ENCODE data around the gene CBLB.

The CBLB gene

GRCh38 chr3:105639131-105639530 is 229.7 kb downstream of the CBLB start:
- no peak overlapping the region for H3K4me3 ChIP-seq (ENCODE audit: low read depth, low read length)
- CTCF ChIA-PET, result no interaction called here
- POLR2A ChIA-PET, result no interaction called here
- no peak for TF ChIP-seq CTCF (IDR thresholded peaks at IDR 0.05; ENCODE audit: insufficient read depth, low read length, missing control alignments)
- DNase-seq (ENCODE audit: low read depth, low spot score), result no peak

GRCh38 chr3:105634708-105635107 is 234.1 kb downstream of the CBLB start:
- no peak for DNase-seq (ENCODE audit: low read depth, low spot score)
- ChIA-PET POLR2A (no interaction called here), CTCF (no interaction called here)
- TF ChIP-seq CTCF (IDR thresholded peaks at IDR 0.05; ENCODE audit: insufficient read depth, low read length, missing control alignments), result no peak
- no peak overlapping the region for H3K4me3 ChIP-seq (ENCODE audit: low read depth, low read length)

DNA sequence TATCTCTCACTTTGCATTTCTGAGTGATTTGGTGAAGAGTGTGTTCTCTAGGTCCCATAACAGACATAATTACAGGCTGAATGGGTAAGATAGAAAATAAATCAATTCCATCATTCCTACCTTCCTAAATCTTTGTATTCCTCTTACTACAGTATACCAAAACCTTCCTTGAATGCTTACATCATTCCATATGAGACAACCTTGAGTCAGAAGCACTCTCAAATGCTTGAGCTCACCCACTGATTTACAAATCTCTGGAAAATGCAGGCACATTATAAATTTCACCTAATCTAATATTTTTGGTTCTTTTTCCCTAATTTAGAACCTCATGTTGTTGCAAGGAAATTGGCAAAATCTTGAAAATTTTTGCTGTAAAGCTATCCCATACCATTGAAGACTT is 239.1 kb downstream of the CBLB start:
- no peak overlapping the region for H3K4me3 ChIP-seq (ENCODE audit: low read depth, low read length)
- POLR2A ChIA-PET, result no interaction called here
- no peak for DNase-seq (ENCODE audit: low read depth, low spot score)
- CTCF ChIA-PET, result interaction anchor here (1.4 kb wide), 1 partner anchor 11 kb away, joined by 3 read pairs; no protein-coding TSS in a partner anchor
- no peak for TF ChIP-seq CTCF (IDR thresholded peaks at IDR 0.05; ENCODE audit: insufficient read depth, low read length, missing control alignments)

GRCh38 chr3:105626739-105627138 is 242.1 kb downstream of the CBLB start:
- no peak for TF ChIP-seq CTCF (IDR thresholded peaks at IDR 0.05; ENCODE audit: insufficient read depth, low read length, missing control alignments)
- H3K4me3 ChIP-seq (ENCODE audit: low read depth, low read length), result no peak overlapping the region
- POLR2A ChIA-PET, result no interaction called here
- DNase-seq (ENCODE audit: low read depth, low spot score), result no peak
- CTCF ChIA-PET, result no interaction called here

- no peak for DNase-seq (ENCODE audit: low read depth, low spot score)
- POLR2A ChIA-PET, result no interaction called here
- TF ChIP-seq CTCF (IDR thresholded peaks at IDR 0.05; ENCODE audit: insufficient read depth, low read length, missing control alignments), result no peak
- CTCF ChIA-PET, result no interaction called here
- H3K4me3 ChIP-seq (ENCODE audit: low read depth, low read length), result no peak overlapping the region
Observed at GRCh38 chr3:105622169-105622568, 246.6 kb downstream of the CBLB start.

DNA sequence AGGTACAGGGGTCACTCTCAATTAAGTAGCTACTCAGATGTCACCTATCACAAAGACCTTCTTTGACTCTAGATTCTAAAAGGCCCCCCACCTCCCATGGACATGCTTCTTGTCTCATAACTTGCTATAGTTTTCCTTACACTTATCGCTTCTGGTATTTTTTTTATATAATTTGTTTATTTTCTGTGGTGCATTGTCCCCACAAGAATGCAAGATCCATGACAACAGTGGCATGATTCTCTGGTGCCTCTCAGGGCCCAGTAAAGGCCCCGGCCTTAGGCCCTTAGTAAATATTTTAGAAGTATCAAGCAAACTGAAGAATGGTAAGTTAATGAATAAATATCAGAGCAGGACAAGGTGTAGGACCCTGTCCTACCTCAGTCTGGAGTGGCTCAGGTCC is 248.6 kb downstream of the CBLB start:
- no peak overlapping the region for H3K4me3 ChIP-seq (ENCODE audit: low read depth, low read length)
- POLR2A ChIA-PET, result no interaction called here
- CTCF ChIA-PET, result no interaction called here
- DNase-seq (ENCODE audit: low read depth, low spot score), result no peak
- no peak for TF ChIP-seq CTCF (IDR thresholded peaks at IDR 0.05; ENCODE audit: insufficient read depth, low read length, missing control alignments)

Data from AG04449 (cell line).